NCI-H2227 (cell line): ENCODE results near the gene ARSI.

Experiments used
- DNase-seq: peaks from one replicate; lab custom pipeline; 2025; ENCODE audit not compliant: unreplicated experiment; lab: John Stamatoyannopoulos, UW

ARSI gene

DNA sequence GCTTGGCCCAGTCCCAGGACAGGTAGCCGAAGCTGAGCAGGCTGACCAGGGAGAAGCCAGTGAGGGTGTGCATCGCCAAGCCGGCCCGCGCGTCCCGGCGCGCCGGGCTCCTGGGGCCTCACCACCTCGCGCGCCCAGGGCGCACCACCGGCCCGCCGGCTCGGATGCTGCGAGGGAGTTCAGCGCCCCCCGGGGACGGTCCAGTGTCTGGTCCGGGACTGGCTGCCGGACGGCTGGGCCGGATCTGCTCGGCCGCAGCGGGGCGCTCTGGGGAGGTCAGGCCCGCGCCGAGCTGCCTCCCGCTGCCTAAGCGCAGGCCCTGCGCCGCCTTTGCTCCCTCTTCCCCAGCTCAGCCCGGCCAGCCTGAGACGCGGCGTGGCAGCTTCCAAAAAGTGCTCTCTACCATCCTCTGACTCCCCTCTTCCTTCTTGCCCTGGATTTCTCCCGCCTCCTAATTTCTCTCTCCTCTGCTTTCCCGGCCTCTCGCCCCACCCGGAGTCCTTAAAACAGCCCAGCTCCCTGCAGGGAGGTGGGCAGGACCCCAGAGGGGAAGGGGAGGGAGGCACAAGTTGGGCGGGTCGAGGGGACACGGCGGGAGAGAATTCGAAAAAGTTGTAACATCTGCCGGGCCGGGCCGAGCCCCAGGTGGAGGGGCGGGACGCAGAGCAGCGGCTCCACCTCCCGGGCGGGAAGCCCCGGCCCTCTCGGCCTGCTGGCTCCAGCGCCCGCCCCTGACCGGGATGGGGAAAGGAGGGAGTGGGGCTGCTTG is at the start of gene ARSI:
ARSI (minus strand) TSS at position 605 of the 769 bp plus-strand sequence; CDS start at position 73, 532 bp downstream.
- peak; percentile 49 for DNase-seq

DNA sequence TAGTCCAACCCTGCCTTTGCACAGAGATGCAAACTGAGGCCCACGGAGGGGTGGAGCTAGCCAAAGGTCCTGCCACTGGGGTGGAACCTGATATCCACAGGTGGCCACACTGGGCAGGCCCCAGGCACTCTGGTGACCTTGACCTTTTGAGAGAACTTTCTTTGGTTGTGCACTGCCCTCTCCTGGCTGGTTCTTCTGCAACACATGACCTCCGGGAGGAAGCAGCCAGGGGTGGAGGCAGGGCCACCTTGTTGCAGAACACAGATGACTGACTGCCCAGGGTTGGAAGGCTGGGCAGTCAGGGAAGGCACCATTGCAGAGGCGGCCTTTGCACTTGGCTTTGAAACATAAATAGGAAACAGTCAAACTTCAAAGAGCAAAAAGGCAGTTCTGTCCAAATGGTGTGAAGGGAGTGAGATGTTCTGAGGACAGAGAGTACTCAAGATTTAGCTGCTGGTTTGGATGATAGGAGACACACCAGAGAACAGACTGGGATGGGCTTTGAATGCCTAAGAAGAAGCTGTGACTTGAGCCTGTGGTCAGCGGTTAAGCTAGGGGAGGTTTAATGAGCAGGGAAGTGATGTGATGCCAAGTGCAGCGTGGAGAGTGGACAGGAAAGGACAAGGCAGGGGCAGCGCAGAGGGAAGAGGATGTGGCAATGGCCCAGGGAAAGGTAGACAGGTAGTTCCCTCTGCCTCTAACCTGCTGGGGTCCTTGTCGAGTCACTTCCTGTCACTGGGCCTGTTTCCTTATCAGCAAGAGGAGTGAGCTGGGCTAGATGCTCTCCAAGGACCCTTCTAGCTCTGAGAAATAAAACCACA is 48.0 kb upstream of the ARSI start:
- peak; percentile 35 for DNase-seq

DNA sequence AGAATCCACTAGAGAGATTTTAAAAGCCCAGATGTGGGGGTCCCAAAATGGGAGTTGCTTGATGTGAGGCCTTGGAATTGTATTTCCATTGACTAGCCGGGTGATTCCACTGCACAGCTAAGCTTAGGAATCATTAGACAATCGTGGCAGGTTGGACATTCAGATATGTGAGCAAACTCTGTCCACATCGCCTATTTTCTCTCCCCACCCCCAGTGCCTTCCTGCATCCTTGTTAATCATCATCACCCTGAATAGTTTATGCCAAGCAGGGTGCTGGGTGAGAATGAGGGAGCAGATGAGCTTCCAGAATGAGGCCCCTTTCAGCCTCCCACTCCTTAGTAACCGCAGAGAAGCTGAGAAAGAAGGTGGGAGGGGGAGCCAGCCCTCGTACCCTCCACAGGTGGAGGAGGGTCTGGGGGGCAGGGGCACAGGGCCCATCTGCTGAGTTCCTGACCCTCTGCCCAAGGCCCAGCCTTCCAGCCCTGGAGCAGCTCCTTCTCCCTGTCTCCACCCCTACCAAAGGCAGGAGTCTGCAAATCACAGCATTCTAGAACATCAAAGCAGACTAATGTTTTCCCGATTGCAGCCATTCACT is 47.1 kb upstream of the ARSI start:
- no peak for DNase-seq

DNA sequence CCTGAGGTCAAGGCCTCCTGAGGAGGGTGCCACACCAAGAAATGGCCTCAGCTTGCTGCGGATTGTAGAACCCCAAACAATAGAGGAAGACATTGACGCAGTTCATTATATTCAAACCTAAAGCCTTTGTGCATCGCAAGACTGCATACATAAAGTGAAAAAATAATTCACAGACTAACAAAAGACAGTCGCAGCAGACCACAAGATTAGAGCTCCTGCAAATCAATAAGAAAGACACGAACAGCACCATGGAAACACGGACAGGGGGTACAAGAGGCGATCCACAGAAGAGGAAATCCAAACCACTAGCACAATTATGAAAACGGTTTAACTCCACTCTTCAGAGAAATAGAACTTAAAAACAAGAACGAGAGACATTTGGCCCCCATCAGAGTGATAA is 44.7 kb upstream of the ARSI start:
- no peak for DNase-seq

DNA sequence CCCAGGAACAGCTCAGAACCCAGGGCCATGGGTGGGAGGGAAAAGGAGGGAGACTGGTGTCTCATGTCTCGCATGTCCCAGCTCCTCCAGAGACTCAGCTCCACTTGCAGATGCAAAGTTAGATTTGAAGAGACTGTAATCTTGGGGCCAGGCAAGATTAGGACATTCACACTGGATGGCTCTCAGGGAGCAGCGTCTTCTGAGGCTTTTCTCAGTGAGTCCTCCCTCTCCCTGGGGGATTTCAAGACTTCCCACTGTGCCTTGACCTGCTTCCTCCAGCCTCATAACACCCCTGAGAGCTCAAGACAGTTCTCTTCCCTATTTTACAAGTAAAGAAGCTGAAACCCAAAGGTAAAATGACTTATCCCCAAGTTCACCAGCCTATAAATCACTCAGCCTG is 44.3 kb upstream of the ARSI start:
- DNase-seq = no peak

DNA sequence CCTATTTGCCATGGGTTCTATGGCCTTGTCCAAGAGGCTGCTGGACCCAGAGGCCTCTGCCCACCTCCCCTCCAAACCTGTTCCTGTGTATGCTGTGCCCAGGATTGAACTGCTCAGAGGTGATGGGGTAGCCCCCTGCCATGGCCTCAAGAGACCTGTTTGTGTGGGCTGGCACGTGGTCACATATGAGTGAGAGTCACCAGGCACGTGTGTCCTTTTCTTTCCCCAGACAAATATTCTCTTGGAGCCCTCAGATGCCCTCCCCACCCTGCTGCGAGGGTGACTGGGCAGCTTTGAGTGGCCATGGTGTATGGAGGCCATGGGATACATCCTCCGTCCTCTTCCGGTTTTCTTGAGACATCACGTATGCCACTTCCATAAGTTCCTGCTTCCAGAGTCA is 43.9 kb upstream of the ARSI start:
- DNase-seq = no peak

DNA sequence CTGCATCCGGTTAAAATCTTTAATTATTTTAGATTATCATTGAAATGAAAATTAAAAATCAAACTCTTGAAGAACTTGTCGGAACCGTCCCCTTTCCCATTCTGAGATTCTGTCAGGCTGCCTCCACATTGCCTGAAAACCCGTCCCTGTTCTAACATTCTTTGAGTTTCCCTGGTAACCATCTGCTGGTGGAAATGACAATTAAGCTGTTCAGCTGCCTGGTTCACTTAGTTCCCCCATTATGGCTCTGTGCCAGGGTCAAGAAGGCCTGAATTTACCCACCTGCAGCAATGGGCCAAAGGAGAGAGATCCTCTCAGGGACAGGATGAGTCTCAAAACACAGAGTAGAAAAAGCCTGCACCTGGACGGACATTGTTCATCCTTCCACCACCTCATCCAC is 43.0 kb upstream of the ARSI start:
- DNase-seq = peak; percentile 56

DNA sequence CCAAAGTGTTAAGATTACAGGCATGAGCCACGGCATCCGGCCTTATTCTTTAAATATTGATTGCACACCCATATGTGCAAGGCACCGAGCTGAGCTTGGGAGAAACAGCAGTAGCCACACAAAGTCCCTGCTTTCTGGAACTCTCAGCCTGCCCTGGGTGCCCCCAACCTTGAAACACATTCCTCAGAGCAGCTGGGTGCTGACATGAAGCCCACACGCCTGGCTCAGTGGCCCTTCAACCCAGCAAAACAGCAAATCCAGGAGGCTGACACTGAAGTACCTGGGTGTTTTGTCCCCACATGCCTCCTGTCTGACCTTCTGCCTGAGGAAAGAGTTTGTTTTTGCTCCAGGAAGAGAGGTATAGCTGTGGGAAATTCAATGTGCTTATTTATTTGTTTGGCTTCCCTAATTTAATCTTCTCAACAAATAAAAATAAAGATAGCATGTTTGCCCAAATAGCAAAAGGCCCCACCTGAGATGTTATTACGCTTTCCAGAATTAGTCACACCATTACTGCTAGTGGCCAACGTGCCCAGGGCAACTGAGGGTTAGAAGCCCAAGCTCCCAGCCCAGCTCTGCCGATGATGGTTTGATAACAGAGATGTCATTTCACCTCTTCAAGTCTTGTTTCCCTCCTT is 41.4 kb upstream of the ARSI start:
- no peak for DNase-seq

DNA sequence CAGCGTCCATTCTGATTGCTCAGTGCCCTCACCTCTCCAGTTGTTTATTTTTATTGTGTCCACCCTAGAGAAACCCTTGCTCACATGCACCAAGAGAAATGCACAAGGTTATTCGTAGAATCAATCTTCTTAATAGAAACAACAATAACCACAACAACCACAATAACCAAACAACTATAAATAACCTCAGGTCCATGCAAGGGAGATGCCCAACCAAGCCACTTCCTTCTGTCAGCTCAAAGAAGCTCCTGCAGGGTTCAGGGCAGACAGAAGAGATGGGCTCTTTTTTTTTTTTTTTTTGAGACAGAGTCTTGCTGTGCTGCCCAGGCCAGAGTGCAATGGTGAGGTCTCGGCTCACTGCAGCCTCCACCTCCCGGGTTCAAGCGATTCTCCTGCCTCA is 39.9 kb upstream of the ARSI start:
- DNase-seq = no peak

DNA sequence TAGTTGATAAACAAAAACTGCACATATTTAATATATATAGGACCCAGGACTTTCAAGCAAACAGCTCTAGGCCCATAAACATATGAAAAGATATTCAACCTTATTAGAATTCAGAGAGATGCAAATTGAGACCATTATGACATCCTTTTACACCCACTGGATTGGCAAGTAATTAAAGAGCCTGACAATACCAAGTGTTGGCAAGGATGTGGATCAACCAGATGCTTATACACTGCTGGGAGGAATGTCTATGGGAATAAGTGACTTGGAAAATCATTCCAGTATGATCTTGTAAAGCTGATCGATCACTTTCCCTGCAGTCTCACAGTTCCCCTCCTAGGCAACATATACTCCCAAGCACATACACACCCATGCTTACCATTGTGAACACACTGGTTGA is 39.3 kb upstream of the ARSI start:
- DNase-seq = no peak

DNA sequence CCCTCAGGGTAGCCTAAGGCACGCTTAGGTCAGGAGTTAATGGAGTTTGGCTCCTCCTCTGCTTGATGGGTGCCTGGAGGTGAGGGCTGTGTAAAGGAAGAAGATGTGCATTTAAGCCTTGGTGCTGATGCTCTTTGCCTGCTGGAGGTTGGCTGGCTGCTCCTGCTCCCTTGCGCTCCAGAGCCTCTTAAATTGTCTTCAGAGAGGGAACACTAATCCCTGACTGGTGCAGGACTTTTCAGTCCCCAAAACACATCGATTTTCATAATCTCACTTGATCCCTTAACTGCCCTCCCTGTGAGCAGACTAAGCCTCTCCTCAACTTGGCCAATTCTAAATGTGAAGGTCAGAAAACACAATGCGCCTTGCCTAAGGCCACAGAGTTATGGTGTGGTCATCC is 38.6 kb upstream of the ARSI start:
- DNase-seq = no peak

DNA sequence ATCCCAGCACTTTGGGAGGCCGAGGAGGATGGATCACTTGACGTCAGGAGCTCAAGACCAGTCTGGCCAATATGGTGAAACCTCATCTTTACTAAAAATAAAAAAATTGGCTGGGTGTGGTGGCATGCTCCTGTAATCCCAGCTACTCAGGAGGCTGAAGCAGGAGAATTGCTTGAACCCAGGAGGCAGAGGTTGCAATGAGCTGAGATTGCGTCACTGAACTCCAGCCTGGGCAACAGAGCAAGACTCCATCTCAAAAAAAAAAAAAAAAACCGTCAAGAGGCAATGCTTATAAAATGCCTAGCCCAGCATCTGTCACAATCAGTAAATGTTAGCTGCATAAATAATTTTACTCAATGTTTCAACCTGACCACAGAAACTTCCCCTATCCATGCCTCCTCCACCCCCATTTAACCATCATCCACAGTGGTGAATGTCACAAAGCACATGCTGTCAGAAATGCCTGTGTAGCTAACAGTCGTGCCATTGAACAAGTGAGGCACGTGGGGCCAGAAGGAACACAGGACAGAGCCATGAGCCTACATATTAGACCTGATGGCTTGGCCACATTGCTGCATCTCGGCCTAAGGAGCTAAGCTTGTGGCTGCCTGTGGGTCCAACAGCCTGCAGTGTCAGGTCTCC is 38.0 kb upstream of the ARSI start:
- DNase-seq = no peak

DNA sequence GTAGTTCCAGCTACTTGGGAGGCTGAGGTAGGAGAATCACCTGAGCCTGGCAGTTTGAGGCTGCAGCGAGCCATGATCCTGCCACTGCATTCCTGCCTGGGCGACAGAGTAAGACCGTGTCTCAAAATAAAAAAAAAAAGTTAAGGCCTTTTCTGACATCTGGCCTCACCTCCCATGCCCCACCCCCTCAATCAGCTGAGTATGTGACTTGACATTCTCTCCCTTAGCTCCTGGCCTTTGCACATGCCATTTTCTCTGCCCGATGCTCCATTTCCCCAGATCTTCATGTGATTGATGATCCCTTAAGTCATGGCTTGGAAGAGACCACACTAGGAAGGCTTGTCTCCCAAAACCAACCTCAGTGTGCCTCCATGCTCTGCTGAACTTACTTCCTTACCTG is 37.1 kb upstream of the ARSI start:
- no peak for DNase-seq

DNA sequence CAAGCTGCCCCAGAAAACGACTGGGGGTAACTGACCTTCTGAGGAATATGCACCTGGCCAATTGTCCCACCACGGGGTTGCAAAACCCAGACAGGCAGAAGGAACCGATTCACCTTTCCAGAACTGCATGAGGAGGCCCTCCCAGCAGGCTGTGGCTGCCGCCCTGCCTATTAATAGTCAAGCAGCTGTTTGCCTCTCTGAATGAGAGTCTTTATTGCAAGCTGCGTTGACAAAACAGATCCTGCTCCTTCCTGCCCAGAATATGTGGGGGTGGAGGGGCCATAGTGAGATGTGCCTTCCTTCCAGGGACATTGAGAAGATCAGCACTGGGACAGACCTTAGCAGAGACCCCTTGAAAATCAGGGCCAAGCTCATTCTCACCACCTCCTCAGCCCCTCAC is 36.5 kb upstream of the ARSI start:
- peak; percentile 26 for DNase-seq

DNA sequence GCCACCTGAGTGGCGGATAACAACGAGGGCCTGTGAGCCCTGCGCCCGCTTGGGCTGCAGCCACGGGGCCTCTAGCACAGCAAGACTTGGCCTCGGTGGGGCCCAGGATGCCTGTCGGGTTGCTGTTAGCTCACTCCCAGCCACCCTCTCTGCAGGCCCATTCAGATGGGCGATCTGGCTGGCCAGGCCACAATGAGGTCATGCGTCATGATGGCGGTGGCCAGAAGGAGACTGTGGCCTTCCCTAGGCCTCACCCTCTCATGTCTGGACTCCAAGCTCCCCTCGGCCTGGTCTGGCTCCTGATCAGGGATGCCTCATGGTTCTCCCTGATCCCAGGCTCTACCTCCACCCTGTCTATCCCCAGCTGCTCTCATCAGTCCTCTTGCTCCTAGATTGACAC is 35.8 kb upstream of the ARSI start:
- no peak for DNase-seq

DNA sequence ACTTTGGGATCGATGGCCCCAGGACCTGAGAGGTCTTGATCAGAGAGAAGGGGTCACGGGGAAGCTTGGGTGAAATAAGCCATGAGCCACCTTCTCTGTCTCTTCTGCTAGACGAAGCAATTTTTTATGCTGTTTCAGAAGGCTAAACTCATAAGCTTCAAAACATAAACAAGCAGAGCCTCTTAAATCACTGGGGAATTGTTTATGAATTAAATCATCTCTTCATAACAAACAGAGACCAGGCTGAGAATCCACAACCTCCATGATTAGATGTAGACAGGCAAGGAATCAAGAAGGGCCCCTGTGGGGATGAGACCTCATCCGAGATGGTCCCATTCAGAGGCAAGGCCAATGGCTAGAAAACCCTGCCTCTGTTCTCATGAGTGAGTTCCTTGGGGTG is 33.1 kb upstream of the ARSI start:
- DNase-seq = no peak

DNA sequence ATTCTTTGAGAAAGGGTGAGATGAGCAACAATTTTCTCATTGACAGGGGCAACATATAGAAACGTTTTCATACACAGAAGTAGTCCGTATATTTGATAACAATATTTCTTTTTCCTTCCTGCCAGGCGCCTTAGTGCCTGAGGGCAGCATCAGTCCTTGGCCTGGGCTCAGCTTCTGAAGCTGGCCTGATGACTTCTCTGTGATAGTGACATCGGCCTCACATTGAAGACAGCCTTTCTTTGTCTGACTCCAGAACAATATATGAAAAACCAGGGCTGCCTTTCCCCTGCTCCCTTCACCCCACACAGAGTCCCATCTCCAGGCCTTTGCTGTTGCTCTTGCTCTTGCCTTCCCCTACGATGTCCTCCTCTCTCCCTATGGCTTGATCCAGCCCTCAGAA is 30.7 kb upstream of the ARSI start:
- no peak for DNase-seq

DNA sequence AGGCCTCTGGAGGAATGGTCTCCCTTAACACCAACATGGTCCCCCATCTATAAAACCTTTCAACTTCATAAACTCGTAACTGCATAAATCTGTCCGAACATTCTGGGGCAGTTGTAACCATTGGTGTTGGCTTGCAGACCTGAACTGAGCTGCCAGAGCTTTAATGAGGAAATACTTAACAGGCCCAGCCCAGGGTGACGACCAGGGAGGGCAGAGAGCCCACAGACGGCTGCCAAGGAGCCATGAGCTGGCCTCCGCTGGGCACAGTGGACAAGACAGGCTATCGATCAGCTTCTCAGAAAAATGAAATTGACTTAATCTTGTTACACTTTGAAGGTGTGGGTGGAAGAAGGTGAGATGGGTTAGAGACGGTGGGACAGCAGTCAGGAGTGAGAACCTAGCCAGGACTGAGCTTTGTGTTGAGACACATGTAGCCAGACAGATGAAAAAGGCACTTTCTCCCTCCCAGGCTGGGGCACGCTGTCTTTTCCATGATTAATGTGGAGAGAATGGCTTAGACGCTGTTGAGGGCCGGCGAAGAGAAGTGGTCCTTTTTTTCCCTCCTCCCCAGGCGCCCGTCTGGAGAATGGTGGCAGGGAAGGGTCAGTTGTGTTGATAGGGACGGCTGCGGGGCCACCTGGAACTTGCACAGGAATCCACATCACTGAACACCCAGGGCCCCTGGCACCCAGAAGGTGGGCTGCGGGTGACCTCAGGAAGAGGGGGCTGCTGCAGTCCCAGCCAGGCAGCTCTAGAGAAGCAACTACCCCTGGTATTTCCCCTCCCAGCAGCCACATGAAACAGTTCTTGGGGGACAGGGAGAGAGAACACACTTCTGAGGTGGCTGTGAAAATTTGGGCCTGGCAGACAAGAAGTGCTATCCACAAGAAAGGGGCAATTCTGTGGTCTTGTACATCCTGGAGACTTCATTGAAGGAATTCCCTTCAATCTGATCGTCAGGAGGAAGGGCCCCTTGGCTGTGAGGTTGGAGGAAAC is 27.5 kb upstream of the ARSI start:
- no peak for DNase-seq

DNA sequence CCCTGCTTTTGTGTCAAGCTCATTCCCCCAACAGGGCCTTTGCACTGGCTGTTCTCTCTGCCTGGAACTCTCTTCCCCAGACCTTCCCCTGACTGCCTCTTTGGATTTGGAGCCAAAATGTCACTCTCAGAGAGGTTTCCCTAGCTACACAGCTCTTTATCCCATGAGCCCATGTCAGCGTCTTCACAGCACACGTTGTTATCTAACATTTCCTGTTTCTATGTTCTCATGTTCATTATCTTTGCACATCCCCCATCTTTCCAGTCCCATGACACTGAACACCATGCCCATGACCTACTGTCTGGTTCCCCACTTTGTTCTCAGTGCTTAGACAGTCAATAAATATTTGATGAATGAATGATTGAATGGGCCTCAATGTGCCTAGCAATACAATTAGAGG is 26.3 kb upstream of the ARSI start:
- no peak for DNase-seq

DNA sequence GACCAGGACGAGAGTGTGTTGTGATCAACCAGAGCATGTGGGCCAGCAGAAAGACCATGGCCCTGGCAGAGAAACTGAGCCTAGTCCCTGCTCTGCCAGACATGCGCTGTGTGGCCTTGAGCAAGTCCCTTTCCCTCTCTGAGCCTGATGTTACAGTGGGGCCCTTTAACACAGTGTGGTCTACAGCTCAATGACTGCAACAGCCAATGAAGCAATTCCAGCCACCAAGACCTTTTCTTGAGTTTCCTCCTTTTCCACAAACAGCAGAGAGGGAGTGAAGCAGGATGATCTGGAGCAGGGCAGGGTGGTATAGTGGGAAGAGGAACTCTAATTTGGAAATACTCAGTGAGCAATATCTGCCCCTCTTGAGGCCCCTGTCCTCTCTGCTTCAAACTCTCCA is 25.8 kb upstream of the ARSI start:
- no peak for DNase-seq
